B cell (primary cell): ENCODE results near the gene TENM3.

ENCODE experiments used
- EZH2 ChIP-seq: IDR thresholded peaks from 2 replicates; pipeline ENCODE4 v1.6.1; 2012; ENCODE audit warnings: borderline replicate concordance, low read depth, mild to moderate bottlenecking, moderate library complexity, low read length; ENCODE audit not compliant: insufficient read depth, poor library complexity, severe bottlenecking
- TF ChIP-seq, protein P1 (sequence below): fragments of 200-600 bp; IDR thresholded peaks from one replicate; pipeline ENCODE4 v1.8.0; 2022; ENCODE audit warnings: antibody characterized with exemption, mild to moderate bottlenecking

DNA sequence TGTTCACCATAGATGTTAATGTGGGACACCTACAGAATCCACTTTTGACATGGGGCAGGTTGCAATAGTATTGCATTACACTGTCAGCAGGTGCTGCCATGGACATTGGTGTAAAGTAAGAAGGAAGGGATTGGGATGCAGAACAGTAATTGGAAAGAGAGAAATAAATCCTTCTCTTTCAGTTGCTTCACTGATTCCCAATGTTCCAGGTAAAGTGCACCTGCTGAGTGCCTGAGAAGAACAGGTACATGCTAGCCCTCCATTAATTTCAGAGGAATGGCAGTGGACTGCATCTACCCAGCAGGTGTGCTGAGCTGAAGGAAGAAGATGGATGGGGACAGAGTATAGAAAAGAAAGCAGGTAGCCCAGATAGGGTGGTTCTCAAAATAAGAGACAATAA lies 248.5 kb downstream of the TENM3 start:
- TF ChIP-seq, protein P1, sequence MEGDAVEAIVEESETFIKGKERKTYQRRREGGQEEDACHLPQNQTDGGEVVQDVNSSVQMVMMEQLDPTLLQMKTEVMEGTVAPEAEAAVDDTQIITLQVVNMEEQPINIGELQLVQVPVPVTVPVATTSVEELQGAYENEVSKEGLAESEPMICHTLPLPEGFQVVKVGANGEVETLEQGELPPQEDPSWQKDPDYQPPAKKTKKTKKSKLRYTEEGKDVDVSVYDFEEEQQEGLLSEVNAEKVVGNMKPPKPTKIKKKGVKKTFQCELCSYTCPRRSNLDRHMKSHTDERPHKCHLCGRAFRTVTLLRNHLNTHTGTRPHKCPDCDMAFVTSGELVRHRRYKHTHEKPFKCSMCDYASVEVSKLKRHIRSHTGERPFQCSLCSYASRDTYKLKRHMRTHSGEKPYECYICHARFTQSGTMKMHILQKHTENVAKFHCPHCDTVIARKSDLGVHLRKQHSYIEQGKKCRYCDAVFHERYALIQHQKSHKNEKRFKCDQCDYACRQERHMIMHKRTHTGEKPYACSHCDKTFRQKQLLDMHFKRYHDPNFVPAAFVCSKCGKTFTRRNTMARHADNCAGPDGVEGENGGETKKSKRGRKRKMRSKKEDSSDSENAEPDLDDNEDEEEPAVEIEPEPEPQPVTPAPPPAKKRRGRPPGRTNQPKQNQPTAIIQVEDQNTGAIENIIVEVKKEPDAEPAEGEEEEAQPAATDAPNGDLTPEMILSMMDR, result no peak
- TF ChIP-seq EZH2, result no peak
